ENCODE results near the gene MAP1B.

MAP1B gene

GRCh38 chr5:72185496-72186329 lies 78.4 kb downstream of the MAP1B start:
- TF ChIP-seq EZH2 (optimal IDR thresholded peaks at IDR 0.05; ENCODE audit: low read depth, low read length) (no peak), CTCF (IDR thresholded peaks at IDR 0.05; ENCODE audit: low read length) (no peak), EZH2phosphoT487 (IDR thresholded peaks at IDR 0.05; ENCODE audit: low read length) (no peak)
- Histone ChIP-seq H2AFZ (ENCODE audit: low read length) (no peak overlapping the region), H3K9ac (ENCODE audit: low read length) (no peak overlapping the region), H3K4me2 (ENCODE audit: low read depth, low read length) (no peak overlapping the region), H3K27ac (ENCODE audit: low read length) (no peak overlapping the region), H3K4me3 (ENCODE audit: low read length) (no peak overlapping the region), H3K79me2 (ENCODE audit: low read length) (no peaks in the 10 kb centered on the region), H3K9me2 (replicated peaks; ENCODE audit: insufficient read depth, low read length) (no peaks in the 10 kb centered on the region), H3K4me1 (ENCODE audit: low read length) (no peaks in the 10 kb centered on the region), H3K27me3 (replicated peaks; ENCODE audit: insufficient read depth, low read length) (peaks cover 96% of the 10 kb centered on the region), H3K9me3 (replicated peaks; ENCODE audit: insufficient read depth, low read length) (no peaks in the 10 kb centered on the region), H4K20me1 (ENCODE audit: insufficient read depth, low read length) (no peaks in the 10 kb centered on the region), H3K36me3 (replicated peaks; ENCODE audit: insufficient read depth, low read length) (no peaks in the 10 kb centered on the region), H3F3A (ENCODE audit: insufficient read depth, low read length) (no peaks in the 10 kb centered on the region)
- DNase-seq, result no peak

- Histone ChIP-seq H3K27me3 (replicated peaks; ENCODE audit: insufficient read depth, low read length) (peaks cover 100% of the 10 kb centered on the region), H3K9ac (ENCODE audit: low read length) (no peak overlapping the region), H3K27ac (ENCODE audit: low read length) (no peak overlapping the region), H3K36me3 (replicated peaks; ENCODE audit: insufficient read depth, low read length) (no peaks in the 10 kb centered on the region), H2AFZ (ENCODE audit: low read length) (no peak overlapping the region), H3K4me2 (ENCODE audit: low read depth, low read length) (no peak overlapping the region), H3K4me1 (ENCODE audit: low read length) (no peaks in the 10 kb centered on the region), H3K79me2 (ENCODE audit: low read length) (no peaks in the 10 kb centered on the region), H3K9me3 (replicated peaks; ENCODE audit: insufficient read depth, low read length) (no peaks in the 10 kb centered on the region), H3K9me2 (replicated peaks; ENCODE audit: insufficient read depth, low read length) (no peaks in the 10 kb centered on the region), H3K4me3 (ENCODE audit: low read length) (no peak overlapping the region), H3F3A (ENCODE audit: insufficient read depth, low read length) (no peaks in the 10 kb centered on the region), H4K20me1 (ENCODE audit: insufficient read depth, low read length) (0 out of 2 replicates have a peak, but pooled peaks cover 4% of the 10 kb centered on the region)
- no peak for DNase-seq
- no peak for TF ChIP-seq EZH2phosphoT487 (IDR thresholded peaks at IDR 0.05; ENCODE audit: low read length)
- no peak for TF ChIP-seq EZH2 (optimal IDR thresholded peaks at IDR 0.05; ENCODE audit: low read depth, low read length)
- TF ChIP-seq CTCF (IDR thresholded peaks at IDR 0.05; ENCODE audit: low read length), result no peak
Measured at GRCh38 chr5:72187388-72188075, 80.3 kb downstream of the MAP1B start.

- no peak overlapping the region for H2AFZ ChIP-seq (ENCODE audit: low read length)
- no peak for DNase-seq
- no peaks in the 10 kb centered on the region for H3K79me2 ChIP-seq (ENCODE audit: low read length)
- peaks cover 100% of the 10 kb centered on the region for H3K27me3 ChIP-seq (replicated peaks; ENCODE audit: insufficient read depth, low read length)
- no peak overlapping the region for H3K9ac ChIP-seq (ENCODE audit: low read length)
- TF ChIP-seq EZH2phosphoT487 (IDR thresholded peaks at IDR 0.05; ENCODE audit: low read length) (no peak), CTCF (IDR thresholded peaks at IDR 0.05; ENCODE audit: low read length) (no peak), EZH2 (optimal IDR thresholded peaks at IDR 0.05; ENCODE audit: low read depth, low read length) (no peak)
- no peak overlapping the region for H3K4me2 ChIP-seq (ENCODE audit: low read depth, low read length)
- no peaks in the 10 kb centered on the region for H3K9me3 ChIP-seq (replicated peaks; ENCODE audit: insufficient read depth, low read length)
- 0 out of 2 replicates have a peak, but pooled peaks cover 6% of the 10 kb centered on the region for H4K20me1 ChIP-seq (ENCODE audit: insufficient read depth, low read length)
- H3K9me2 ChIP-seq (replicated peaks; ENCODE audit: insufficient read depth, low read length), result no peaks in the 10 kb centered on the region
- H3K4me1 ChIP-seq (ENCODE audit: low read length), result no peaks in the 10 kb centered on the region
- no peaks in the 10 kb centered on the region for H3K36me3 ChIP-seq (replicated peaks; ENCODE audit: insufficient read depth, low read length)
- H3K4me3 ChIP-seq (ENCODE audit: low read length), result no peak overlapping the region
- H3K27ac ChIP-seq (ENCODE audit: low read length), result no peak overlapping the region
- H3F3A ChIP-seq (ENCODE audit: insufficient read depth, low read length), result no peaks in the 10 kb centered on the region
Measured at GRCh38 chr5:72188166-72188565, 80.9 kb downstream of the MAP1B start.

Data from MM.1S (cell line).